Lung (tissue), 12 donors: ENCODE results near the gene CTCF. TPM values are rescaled to one million over a fixed set of nuclear protein-coding genes. Genes with fewer than 3 reads are reported as not detected.

Source experiments
- ATAC-seq: fragments of 200-7000 bp; cut with Tn5 transposase; one replicate; pipeline ENCODE4 v1.9.1; 2020; ENCODE audit warnings: moderate number of reproducible peaks; ENCODE audit not compliant: insufficient read depth, low FRiP score
- DNase-seq, 3 donors: peaks; one replicate each; pipeline ENCODE4 v3.0.0-alpha.2; 2013 to 2017
- H3K27ac ChIP-seq, 2 donors: one replicate each; pipeline ENCODE4 v1.5.1; 2013; ENCODE audit warnings: mild to moderate bottlenecking in 2 of 2, moderate library complexity in 2 of 2, control low read depth in 1 of 2, inconsistent platforms in 1 of 2, low read depth in 1 of 2, low read length in 1 of 2
- H3K27me3 ChIP-seq, 3 donors: one replicate each; pipeline ENCODE4 v1.5.1; 2013; ENCODE audit warnings: low read length in 2 of 3; ENCODE audit not compliant: control insufficient read depth in 3 of 3, insufficient read depth in 3 of 3
- H3K36me3 ChIP-seq, 4 donors: one replicate each; pipeline ENCODE4 v1.5.1; 2013; ENCODE audit warnings: low read length in 4 of 4, mild to moderate bottlenecking in 1 of 4, moderate library complexity in 1 of 4; ENCODE audit not compliant: control insufficient read depth in 4 of 4, insufficient read depth in 4 of 4
- H3K4me1 ChIP-seq, 5 donors: one replicate each; pipeline ENCODE4 v1.5.1; 2013; ENCODE audit warnings: low read length in 5 of 5, mild to moderate bottlenecking in 2 of 5, moderate library complexity in 1 of 5; ENCODE audit not compliant: control insufficient read depth in 5 of 5, insufficient read depth in 5 of 5
- H3K4me3 ChIP-seq: one replicate; pipeline ENCODE4 v1.5.1; 2013; ENCODE audit warnings: mild to moderate bottlenecking, control low read depth, moderate library complexity
- H3K9ac ChIP-seq, 2 donors: one replicate each; pipeline ENCODE4 v1.5.1; 2013; ENCODE audit warnings: low read length in 2 of 2, control low read depth in 1 of 2; ENCODE audit not compliant: insufficient read depth in 1 of 2
- H3K9me3 ChIP-seq, 4 donors: one replicate each; pipeline ENCODE4 v1.5.1; 2013; ENCODE audit warnings: low read length in 3 of 4, mild to moderate bottlenecking in 1 of 4, moderate library complexity in 1 of 4; ENCODE audit not compliant: control insufficient read depth in 4 of 4, insufficient read depth in 3 of 4
- CTCF ChIP-seq: IDR thresholded peaks from 2 replicates; pipeline ENCODE4 v1.5.1; 2012; ENCODE audit warnings: mild to moderate bottlenecking; ENCODE audit errors: control extremely low read depth, extremely low read depth
- WGBS, 2 donors: extraction: QIAGEN DNeasy Blood & Tissue Kit; methylation state at CpG; one replicate each; pipeline ENCODE4 v1.1.7; 2013; 5-methylcytosine and 5-hydroxymethylcytosine counted together
- polyA plus RNA-seq, 2 donors: library from polyadenylated mRNA; stranded (reverse); fragments of 200-250 nt; gene quantifications; one replicate each; pipeline ENCODE4 v1.2.1, GENCODE V29; 2013
- total RNA-seq, 2 donors: library from RNA; depleted of rRNA in 1 of 2; stranded (reverse); fragments of >200 nt in 1 of 2; gene quantifications; one replicate each; pipeline ENCODE4 v1.2.1, GENCODE V29; 2014 to 2021
- donor health status: control.
- donor health status: control.
- donor health status: Bipolar disorder and iron deficiency.
- donor health status: healthy.
- donor health status: DM: yes; HTN: yes; CAD: no.

Gene CTCF
- total and polyA plus RNA-seq, 4 donors, result 16.7 to 54.2 (median 23.3) TPM

DNA sequence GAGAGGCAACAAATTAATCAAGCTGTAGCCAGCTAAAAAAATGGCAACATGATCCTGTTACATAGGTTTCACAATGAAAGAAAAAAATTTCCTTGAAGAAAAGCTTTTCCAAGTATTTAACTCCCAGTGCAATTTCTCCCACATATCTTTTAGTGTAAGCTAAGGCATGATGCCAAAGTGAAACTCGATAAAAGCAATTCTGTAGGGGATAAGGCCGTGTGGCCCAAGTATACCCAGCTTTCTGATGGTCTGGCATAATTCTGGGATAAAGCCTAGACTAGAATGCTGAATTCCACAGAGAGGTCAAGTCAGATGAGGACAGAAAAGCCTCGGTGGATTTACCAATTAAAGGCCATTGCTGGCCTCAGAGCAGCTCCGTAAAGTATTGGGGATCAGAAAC lies 36.2 kb downstream of the CTCF start:
- peak in 2 of 3 donors; percentile 70 to 76 for DNase-seq
- Histone ChIP-seq H3K4me1 (peaks cover 0 to 20% (median 8%) of the 10 kb centered on the region in 5 donors), H3K27me3 (no peaks in the 10 kb centered on the region), H3K4me3 (no peak overlapping the region), H3K27ac (no peak overlapping the region), H3K9me3 (no peaks in the 10 kb centered on the region), H3K9ac (no peak overlapping the region), H3K36me3 (peaks cover 0 to 4% (median under 1%) of the 10 kb centered on the region in 4 donors)
- WGBS, 2 donors, result 79 to 80% methylated on average over 4 of the region's 4 CpGs
- TF ChIP-seq CTCF, result no peak
- no peak for ATAC-seq

DNA sequence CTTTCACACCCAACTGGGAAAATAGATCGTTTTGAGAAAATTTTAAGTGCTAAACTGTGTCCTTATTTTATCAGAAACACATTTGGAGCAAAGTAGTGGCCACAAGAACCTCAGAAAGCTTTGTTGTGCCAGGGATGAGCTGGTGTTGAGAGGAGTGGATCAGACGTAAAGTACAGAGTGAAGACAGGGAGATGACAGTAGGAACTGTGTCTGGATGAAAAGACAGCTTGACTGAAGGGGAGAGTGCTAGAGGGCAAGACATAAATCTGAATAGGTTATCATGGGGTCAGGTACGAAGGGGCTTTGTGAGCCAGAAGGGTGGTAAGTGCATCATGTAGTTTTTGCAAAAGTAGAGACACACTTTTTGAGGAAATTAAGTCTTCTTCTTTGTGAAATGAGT lies 43.3 kb downstream of the CTCF start:
- Histone ChIP-seq H3K4me1 (peaks cover 0 to 5% (median 0%) of the 10 kb centered on the region in 5 donors), H3K9me3 (no peaks in the 10 kb centered on the region), H3K4me3 (no peak overlapping the region), H3K9ac (no peak overlapping the region), H3K36me3 (peaks cover 0 to 2% (median 0%) of the 10 kb centered on the region in 4 donors), H3K27ac (no peak overlapping the region), H3K27me3 (no peaks in the 10 kb centered on the region)
- TF ChIP-seq CTCF, result no peak
- 90 to 92% methylated on average over 3 of the region's 3 CpGs for WGBS, 2 donors
- ATAC-seq, result no peak
- no peak for DNase-seq

- DNase-seq (peak in 1 of 3 donors; percentile 50), ATAC-seq (no peak)
- Histone ChIP-seq H3K4me3 (no peak overlapping the region), H3K27me3 (no peaks in the 10 kb centered on the region), H3K9ac (no peak overlapping the region), H3K27ac (no peak overlapping the region), H3K36me3 (peaks cover 5 to 9% (median 7%) of the 10 kb centered on the region in 4 donors), H3K9me3 (no peaks in the 10 kb centered on the region), H3K4me1 (no peaks in the 10 kb centered on the region)
- TF ChIP-seq CTCF, result no peak
- 62 to 85% methylated on average over 6 of the region's 6 CpGs for WGBS, 2 donors
Observed at GRCh38 chr16:67606632-67607031, 44.3 kb downstream of the CTCF start.

DNA sequence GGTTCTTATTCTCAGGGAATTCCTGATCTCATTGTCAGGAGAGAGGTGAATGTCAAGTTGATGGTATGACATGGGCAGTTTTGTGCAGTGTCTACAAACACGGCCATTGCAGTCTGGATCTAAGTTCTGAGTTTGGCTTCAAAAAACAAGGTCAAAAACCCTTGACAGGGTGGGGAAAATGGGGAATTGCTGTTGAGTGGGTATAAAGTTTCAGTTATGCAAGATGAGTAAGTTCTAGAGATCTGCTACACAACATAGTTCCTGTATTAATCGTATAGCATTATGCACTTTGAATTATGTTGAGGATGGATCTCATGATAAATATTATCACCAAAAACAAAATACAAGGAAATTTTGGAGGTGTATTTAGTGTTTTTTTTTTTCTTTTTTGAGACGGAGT lies 46.0 kb downstream of the CTCF start:
- TF ChIP-seq CTCF, result no peak
- Histone ChIP-seq H3K27me3 (no peaks in the 10 kb centered on the region), H3K9ac (no peak overlapping the region), H3K4me3 (no peak overlapping the region), H3K9me3 (no peaks in the 10 kb centered on the region), H3K36me3 (peaks cover 11 to 17% (median 15%) of the 10 kb centered on the region in 4 donors), H3K4me1 (no peaks in the 10 kb centered on the region), H3K27ac (no peak overlapping the region)
- ATAC-seq (no peak), DNase-seq (no peak)
- WGBS, 2 donors, result 50 to 62% methylated on average over 3 of the region's 3 CpGs
